Right lobe of liver (tissue), 4 donors: ENCODE measurements around the gene KRT80.

ENCODE experiments used
- CTCF ChIP-seq, 4 donors: fragments of 200-600 bp in 3 of 4; fragments of 450-650 bp in 1 of 4; IDR thresholded peaks; one replicate each; pipeline versions ENCODE4 v1.5.1 to v1.8.0; 2016 to 2022; ENCODE audit warnings: antibody characterized with exemption in 4 of 4, mild to moderate bottlenecking in 2 of 4
- POLR2A ChIP-seq: fragments of 450-650 bp; IDR thresholded peaks from one replicate; pipeline ENCODE4 v1.6.1; 2017; ENCODE audit warnings: antibody characterized with exemption, mild to moderate bottlenecking
- donor health status: DM: no; HTN: no; CAD: no.
- donor health status: DM: no; HTN: no; CAD: no.
- donor health status: DM: no; HTN: yes; CAD: no.

GRCh38 chr12:52195065-52195730, 3.4 kb upstream of the KRT80 start:
- TF ChIP-seq CTCF (IDR thresholded peaks at IDR 0.05) (no peak), POLR2A (no peak)
